Mesendoderm (in vitro differentiated cells): ENCODE measurements around the gene PBX2.

Experiments
- DNase-seq: peaks from one replicate; pipeline ENCODE4 v3.0.0; 2013
- H2AK5ac ChIP-seq: 2 replicates; pipeline ENCODE4 v1.6.1; 2013; ENCODE audit warnings: low read length, inconsistent platforms
- H2BK120ac ChIP-seq: 2 replicates; pipeline ENCODE4 v1.6.1; 2013; ENCODE audit warnings: low read depth, mild to moderate bottlenecking, low read length, moderate library complexity, mixed read lengths
- H2BK15ac ChIP-seq: replicated peaks from 2 replicates; pipeline ENCODE4 v1.6.1; 2013; ENCODE audit warnings: low read depth, mild to moderate bottlenecking, moderate library complexity
- H2BK5ac ChIP-seq: 2 replicates; pipeline ENCODE4 v1.6.1; 2013; ENCODE audit warnings: low read length, inconsistent platforms
- H3K18ac ChIP-seq: 2 replicates; pipeline ENCODE4 v1.6.1; 2013; ENCODE audit warnings: mild to moderate bottlenecking, low read length, mixed read lengths
- H3K23ac ChIP-seq: one replicate; pipeline ENCODE4 v1.6.1; 2013; ENCODE audit warnings: low read length
- H3K27ac ChIP-seq: 2 replicates; pipeline ENCODE4 v1.5.1; 2013; ENCODE audit warnings: low read depth, mild to moderate bottlenecking, inconsistent platforms, low read length, moderate library complexity
- H3K27me3 ChIP-seq: 2 replicates; pipeline ENCODE4 v1.6.1; 2013; ENCODE audit warnings: low read length, control low read depth, mild to moderate bottlenecking, inconsistent platforms; ENCODE audit not compliant: insufficient read depth, poor library complexity
- H3K36me3 ChIP-seq: 2 replicates; pipeline ENCODE4 v1.6.1; 2013; ENCODE audit warnings: low read length, inconsistent platforms; ENCODE audit not compliant: control insufficient read depth, insufficient read depth
- H3K4ac ChIP-seq: one replicate; pipeline ENCODE4 v1.6.1; 2013; ENCODE audit warnings: low read depth, mild to moderate bottlenecking, low read length, moderate library complexity
- H3K4me1 ChIP-seq: 2 replicates; pipeline ENCODE4 v1.6.1; 2013; ENCODE audit warnings: low read depth, low read length, inconsistent platforms; ENCODE audit not compliant: control insufficient read depth
- H3K4me2 ChIP-seq: 2 replicates; pipeline ENCODE4 v1.6.1; 2013; ENCODE audit warnings: low read length
- H3K4me3 ChIP-seq: 2 replicates; pipeline ENCODE4 v1.5.1; 2013; ENCODE audit warnings: mild to moderate bottlenecking, low read length
- H3K56ac ChIP-seq: one replicate; pipeline ENCODE4 v1.6.1; 2013; ENCODE audit warnings: low read length
- H3K79me1 ChIP-seq: 2 replicates; pipeline ENCODE4 v1.6.1; 2013; ENCODE audit warnings: low read length, inconsistent platforms
- H3K79me2 ChIP-seq: 2 replicates; pipeline ENCODE4 v1.6.1; 2013; ENCODE audit warnings: mild to moderate bottlenecking, low read length; ENCODE audit not compliant: control insufficient read depth, insufficient read depth
- H3K9ac ChIP-seq: 2 replicates; pipeline ENCODE4 v1.6.1; 2013; ENCODE audit warnings: low read length, inconsistent platforms
- H4K5ac ChIP-seq: one replicate; pipeline ENCODE4 v1.6.1; 2013; ENCODE audit warnings: low read length
- H4K8ac ChIP-seq: one replicate; pipeline ENCODE4 v1.6.1; 2013; ENCODE audit warnings: low read depth, mild to moderate bottlenecking, control low read depth, low read length, moderate library complexity
- WGBS: extraction: QIAGEN DNeasy Blood & Tissue Kit; methylation state at CpG from one replicate; pipeline ENCODE4 v1.1.7; 2013; ENCODE audit warnings: low lambda C conversion rate, missing lambda C conversion rate; ENCODE audit not compliant: insufficient coverage; ENCODE audit errors: extremely low coverage; 5-methylcytosine and 5-hydroxymethylcytosine counted together

PBX2 gene

GRCh38 chr6:32200711-32201475 lies 10.9 kb upstream of the PBX2 start:
- no peak for DNase-seq
- H3K18ac ChIP-seq: no peak overlapping the region
- H2BK5ac ChIP-seq: no peak overlapping the region
- H4K5ac ChIP-seq: no peak overlapping the region
- no peak overlapping the region for H4K8ac ChIP-seq
- no peaks in the 10 kb centered on the region for H3K79me1 ChIP-seq
- no CpG with 5 or more reads among the region's 13 CpGs for WGBS
- H2AK5ac ChIP-seq: no peak overlapping the region
- no peak overlapping the region for H3K4ac ChIP-seq
- no peak overlapping the region for H3K4me3 ChIP-seq
- no peaks in the 10 kb centered on the region for H3K27me3 ChIP-seq
- no peak overlapping the region for H2BK120ac ChIP-seq
- H3K23ac ChIP-seq: no peak overlapping the region
- no peak overlapping the region for H3K4me2 ChIP-seq
- H3K4me1 ChIP-seq: peaks cover 5% of the 10 kb centered on the region
- no peaks in the 10 kb centered on the region for H3K79me2 ChIP-seq
- H3K9ac ChIP-seq: no peak overlapping the region
- no peaks in the 10 kb centered on the region for H3K36me3 ChIP-seq
- no peak overlapping the region for H3K27ac ChIP-seq
- no peak overlapping the region for H2BK15ac ChIP-seq
- no peak overlapping the region for H3K56ac ChIP-seq

GRCh38 chr6:32198866-32199265 lies 8.9 kb upstream of the PBX2 start:
- WGBS: no CpG with 5 or more reads among the region's 17 CpGs
- no peaks in the 10 kb centered on the region for H3K79me2 ChIP-seq
- H2BK15ac ChIP-seq: no peak overlapping the region
- no peak overlapping the region for H3K4me2 ChIP-seq
- H3K18ac ChIP-seq: no peak overlapping the region
- H2AK5ac ChIP-seq: no peak overlapping the region
- H3K4ac ChIP-seq: no peak overlapping the region
- no peaks in the 10 kb centered on the region for H3K79me1 ChIP-seq
- H3K4me3 ChIP-seq: no peak overlapping the region
- no peaks in the 10 kb centered on the region for H3K27me3 ChIP-seq
- no peak overlapping the region for H4K5ac ChIP-seq
- no peak overlapping the region for H4K8ac ChIP-seq
- H2BK120ac ChIP-seq: no peak overlapping the region
- H3K4me1 ChIP-seq: peaks cover 11% of the 10 kb centered on the region
- no peak for DNase-seq
- no peaks in the 10 kb centered on the region for H3K36me3 ChIP-seq
- no peak overlapping the region for H3K56ac ChIP-seq
- no peak overlapping the region for H3K9ac ChIP-seq
- H3K27ac ChIP-seq: no peak overlapping the region
- no peak overlapping the region for H3K23ac ChIP-seq
- H2BK5ac ChIP-seq: no peak overlapping the region

- no peak overlapping the region for H2BK15ac ChIP-seq
- H3K27me3 ChIP-seq: no peaks in the 10 kb centered on the region
- no peak overlapping the region for H2AK5ac ChIP-seq
- no peak overlapping the region for H3K23ac ChIP-seq
- no peak for DNase-seq
- H3K4me3 ChIP-seq: no peak overlapping the region
- no peaks in the 10 kb centered on the region for H3K79me2 ChIP-seq
- peaks cover 11% of the 10 kb centered on the region for H3K4me1 ChIP-seq
- H4K5ac ChIP-seq: no peak overlapping the region
- no peak overlapping the region for H4K8ac ChIP-seq
- H3K4me2 ChIP-seq: no peak overlapping the region
- H3K4ac ChIP-seq: no peak overlapping the region
- no peaks in the 10 kb centered on the region for H3K36me3 ChIP-seq
- no peak overlapping the region for H3K18ac ChIP-seq
- no peak overlapping the region for H3K56ac ChIP-seq
- no peak overlapping the region for H3K9ac ChIP-seq
- H2BK5ac ChIP-seq: no peak overlapping the region
- no CpG with 5 or more reads among the region's 3 CpGs for WGBS
- H3K79me1 ChIP-seq: no peaks in the 10 kb centered on the region
- no peak overlapping the region for H2BK120ac ChIP-seq
- H3K27ac ChIP-seq: no peak overlapping the region
These were observed 8.3 kb upstream of the PBX2 start for GRCh38 chr6:32198345-32198696.

GRCh38 chr6:32196682-32197616 lies 6.9 kb upstream of the PBX2 start:
- Histone ChIP-seq H2BK120ac (no peak overlapping the region), H3K79me2 (no peaks in the 10 kb centered on the region), H2AK5ac (no peak overlapping the region), H3K4me1 (peaks cover 17% of the 10 kb centered on the region), H4K8ac (no peak overlapping the region), H3K4me2 (peak overlapping the region; percentile 57), H4K5ac (peak overlapping the region; percentile 71), H3K9ac (peak overlapping the region; percentile 99), H3K79me1 (peaks cover 2% of the 10 kb centered on the region), H3K18ac (no peak overlapping the region), H3K23ac (no peak overlapping the region), H3K4ac (no peak overlapping the region), H3K36me3 (no peaks in the 10 kb centered on the region), H3K4me3 (peak overlapping the region; percentile 17), H3K27me3 (no peaks in the 10 kb centered on the region), H2BK5ac (no peak overlapping the region), H2BK15ac (no peak overlapping the region), H3K56ac (peak overlapping the region; percentile 89), H3K27ac (no peak overlapping the region)
- peak; percentile 41 for DNase-seq
- WGBS: no CpG with 5 or more reads among the region's 28 CpGs

- DNase-seq: peak; percentile 94
- peak overlapping the region; percentile 11 for H3K23ac ChIP-seq
- no peak overlapping the region for H2BK120ac ChIP-seq
- H3K4me1 ChIP-seq: peaks cover 19% of the 10 kb centered on the region
- H4K8ac ChIP-seq: no peak overlapping the region
- peak overlapping the region; percentile 61 for H3K4me2 ChIP-seq
- peaks cover 2% of the 10 kb centered on the region for H3K79me1 ChIP-seq
- H3K27ac ChIP-seq: peak overlapping the region; percentile 95
- no peaks in the 10 kb centered on the region for H3K36me3 ChIP-seq
- no peak overlapping the region for H4K5ac ChIP-seq
- no CpG with 5 or more reads among the region's 58 CpGs for WGBS
- peak overlapping the region; percentile 89 for H3K56ac ChIP-seq
- peak overlapping the region; percentile 54 for H3K4me3 ChIP-seq
- peak overlapping the region; percentile 94 for H2BK5ac ChIP-seq
- H3K27me3 ChIP-seq: no peaks in the 10 kb centered on the region
- H2BK15ac ChIP-seq: no peak overlapping the region
- H3K4ac ChIP-seq: peak overlapping the region; percentile 63
- H3K9ac ChIP-seq: peak overlapping the region; percentile 99
- H3K18ac ChIP-seq: peak overlapping the region; percentile 52
- H3K79me2 ChIP-seq: no peaks in the 10 kb centered on the region
- peak overlapping the region; percentile 22 for H2AK5ac ChIP-seq
These were observed 6.1 kb upstream of the PBX2 start for GRCh38 chr6:32195902-32196681.
